Stimulated activated CD8-positive, alpha-beta memory T cell treated with anti-CD3 and anti-CD28 coated beads, Interleukin-7, amount 100 ng/mL, for 4 hours (primary cell): ENCODE measurements around the gene ATPAF1.
"Not testable (repeated sequence)": the region's sequence is repeated elsewhere in the genome, so short reads cannot be mapped to it uniquely, and the experiment has no call there.

Experiments
- DNase-seq, 2 donors: peaks; one replicate each; pipeline ENCODE4 v3.0.0-alpha.2; 2020; ENCODE audit warnings: low read depth in 2 of 2

Gene ATPAF1, protein sequence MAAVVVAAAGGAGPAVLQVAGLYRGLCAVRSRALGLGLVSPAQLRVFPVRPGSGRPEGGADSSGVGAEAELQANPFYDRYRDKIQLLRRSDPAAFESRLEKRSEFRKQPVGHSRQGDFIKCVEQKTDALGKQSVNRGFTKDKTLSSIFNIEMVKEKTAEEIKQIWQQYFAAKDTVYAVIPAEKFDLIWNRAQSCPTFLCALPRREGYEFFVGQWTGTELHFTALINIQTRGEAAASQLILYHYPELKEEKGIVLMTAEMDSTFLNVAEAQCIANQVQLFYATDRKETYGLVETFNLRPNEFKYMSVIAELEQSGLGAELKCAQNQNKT

GRCh38 chr1:46667782-46668760 is at the start of gene ATPAF1:
Gene ATPAF1, minus strand, starts transcription at chr1:46668364. Its CDS starts 42 bp downstream, at chr1:46668322.
- peak; percentile 15 to 44 for DNase-seq

GRCh38 chr1:46717654-46718053 is 49.5 kb upstream of the ATPAF1 start:
- DNase-seq: no peak

DNA sequence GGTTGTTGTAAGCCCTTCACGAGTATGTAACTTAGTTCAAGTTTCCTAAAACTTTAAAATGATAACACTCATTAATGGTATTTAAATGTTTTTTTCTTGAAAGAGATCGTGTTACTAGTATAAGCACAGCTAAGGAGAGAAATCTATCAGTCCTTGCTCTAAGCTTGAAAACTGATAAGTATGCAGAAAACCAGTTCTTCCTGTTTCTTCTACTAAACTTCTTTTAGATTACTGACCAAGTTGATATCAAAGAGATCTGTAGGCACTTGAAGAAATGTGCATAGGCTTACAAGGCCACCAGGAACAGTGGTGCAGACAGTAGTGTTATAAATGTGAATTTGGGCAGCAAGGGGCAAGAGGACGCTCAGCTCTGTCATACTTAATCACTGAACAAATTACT is 46.8 kb upstream of the ATPAF1 start:
- no peak for DNase-seq

DNA sequence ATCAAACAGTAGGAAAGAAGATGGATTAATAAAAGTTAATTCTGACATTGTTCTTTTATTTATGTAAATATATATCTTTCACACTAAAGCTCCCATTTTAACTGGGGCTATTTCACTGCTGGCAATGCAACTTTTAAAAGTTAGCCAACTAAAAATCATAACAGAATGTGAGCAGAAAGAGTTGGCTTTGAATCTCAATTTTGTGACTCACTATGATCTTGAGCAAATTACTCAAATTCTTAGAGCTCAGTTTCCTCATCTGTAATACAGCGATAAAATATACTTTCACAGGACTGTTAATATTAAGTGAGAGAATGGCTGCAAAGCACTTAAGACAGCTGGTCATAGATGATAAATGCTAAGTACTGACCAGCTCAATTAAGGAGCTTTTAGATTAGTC is 40.0 kb upstream of the ATPAF1 start:
- no peak for DNase-seq

- DNase-seq: no peak
Observed at GRCh38 chr1:46705408-46705807, 37.2 kb upstream of the ATPAF1 start.

- no peak for DNase-seq
Observed at GRCh38 chr1:46703927-46704641, 35.9 kb upstream of the ATPAF1 start.

DNA sequence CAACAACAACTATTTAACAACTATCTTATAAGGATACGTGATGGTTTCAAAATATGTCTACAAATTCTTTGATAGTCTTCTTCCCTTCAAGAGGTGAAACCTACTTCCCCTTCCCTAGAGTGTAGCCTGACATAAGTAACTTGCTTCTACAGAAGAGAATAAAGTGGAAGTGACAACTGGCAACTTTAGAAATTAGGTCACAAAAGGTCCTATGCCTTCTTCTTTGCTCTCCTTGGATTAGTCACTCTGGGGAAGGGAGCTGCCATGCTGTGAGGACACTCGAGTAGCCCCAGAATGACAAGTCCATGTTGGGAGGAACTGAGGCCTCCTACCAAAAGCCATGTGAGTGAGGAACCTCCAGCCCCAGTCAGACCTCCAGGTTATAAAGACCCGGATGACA is 31.5 kb upstream of the ATPAF1 start:
- DNase-seq: no peak

DNA sequence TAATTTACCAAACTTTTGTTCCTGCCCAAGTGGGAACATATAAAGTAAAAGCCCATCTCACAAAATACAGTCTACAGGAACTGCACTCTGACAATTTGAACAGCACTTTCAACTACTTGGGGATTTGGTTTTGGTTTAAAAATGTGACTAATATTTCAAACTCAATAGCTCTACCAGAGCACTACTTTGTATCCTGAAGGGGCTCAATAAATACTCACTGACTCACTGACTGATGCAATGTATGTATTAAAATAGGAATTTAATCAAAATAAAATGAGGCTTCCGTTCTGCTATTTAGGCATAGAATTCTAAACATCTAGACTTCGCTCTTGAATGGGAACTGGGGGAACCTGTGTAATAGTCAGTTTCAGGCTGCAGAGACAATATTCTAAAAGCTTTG is 28.9 kb upstream of the ATPAF1 start:
- DNase-seq: no peak

- not testable (repeated sequence) for DNase-seq
Observed at GRCh38 chr1:46694676-46695075, 26.5 kb upstream of the ATPAF1 start.

GRCh38 chr1:46692811-46693770 is 24.9 kb upstream of the ATPAF1 start:
- DNase-seq: no peak

DNA sequence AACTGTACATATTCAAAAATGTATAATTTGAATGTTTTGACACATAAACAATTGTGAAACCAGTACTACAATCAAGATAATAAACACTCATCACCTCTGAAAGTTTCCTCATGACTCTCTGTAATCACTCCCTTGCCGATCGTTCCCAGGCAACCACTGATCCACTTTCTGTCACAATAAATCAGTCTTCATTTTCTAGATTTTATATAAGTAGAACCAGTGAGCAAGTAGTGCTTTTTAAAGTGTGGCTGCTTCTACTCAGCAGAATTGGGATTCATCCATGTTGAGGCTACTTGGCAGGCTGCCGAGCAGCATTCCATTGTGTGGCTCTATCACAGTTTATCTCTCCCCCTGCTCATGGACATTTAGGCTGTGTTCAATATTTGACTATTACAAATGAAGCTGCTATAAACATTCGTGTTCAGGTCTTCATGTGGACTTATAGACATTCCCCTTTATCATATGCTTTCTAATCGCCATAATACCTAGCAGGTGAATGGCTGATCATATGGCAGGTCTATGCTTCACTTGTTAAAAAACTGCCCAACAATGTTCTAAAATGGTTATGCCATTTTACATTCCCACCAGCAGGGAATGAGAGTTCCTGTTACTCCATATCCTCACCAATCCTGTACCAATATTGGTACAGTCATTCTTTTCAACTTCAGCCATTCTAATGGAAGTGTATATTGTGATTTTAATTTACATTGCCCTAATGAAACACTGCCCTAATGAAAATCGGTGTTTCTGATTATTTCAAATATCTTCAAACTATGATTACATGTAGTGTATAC is 24.0 kb upstream of the ATPAF1 start:
- no peak for DNase-seq

GRCh38 chr1:46690931-46691421 is 22.8 kb upstream of the ATPAF1 start:
- DNase-seq: no peak

DNA sequence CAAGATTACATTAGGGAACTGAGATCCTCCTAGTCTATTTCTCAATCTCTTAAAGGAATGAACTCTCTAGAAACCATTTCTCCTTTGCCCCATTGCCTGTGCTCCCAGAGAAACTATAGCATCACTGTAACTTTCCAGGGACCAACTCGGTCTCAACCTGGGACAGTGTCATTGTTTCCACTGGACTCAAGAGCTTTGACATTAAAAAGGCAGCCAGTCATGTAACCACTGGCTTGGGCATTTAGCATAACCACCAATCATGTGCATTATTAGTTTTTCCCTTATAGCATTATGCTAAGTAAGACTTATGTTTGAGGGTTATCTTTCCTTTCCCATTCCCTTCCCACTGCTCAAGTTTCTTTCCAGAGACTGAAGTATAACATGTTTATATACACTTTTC is 21.7 kb upstream of the ATPAF1 start:
- no peak for DNase-seq

DNA sequence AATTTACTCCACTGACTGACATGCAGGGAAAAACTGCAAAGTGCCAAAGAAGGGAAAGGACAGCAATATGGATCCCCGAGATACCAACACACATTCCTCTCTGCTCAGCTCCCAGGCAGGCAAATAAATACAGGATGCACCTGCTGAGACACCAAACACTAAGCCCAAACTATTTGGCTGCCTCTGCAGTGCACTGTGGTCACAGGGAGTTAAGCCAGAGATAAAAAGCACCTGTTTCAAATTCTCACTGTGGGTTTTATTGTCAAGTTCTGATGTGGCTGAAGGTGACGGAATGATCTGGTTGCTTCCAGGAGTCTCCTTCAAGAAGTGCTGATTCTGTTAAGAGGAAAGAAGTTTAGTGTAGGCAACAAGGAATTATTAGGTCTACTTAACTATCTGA is 21.2 kb upstream of the ATPAF1 start:
- DNase-seq: no peak

GRCh38 chr1:46687921-46688509 is 19.9 kb upstream of the ATPAF1 start:
- DNase-seq: no peak

- no peak for DNase-seq
Observed at GRCh38 chr1:46687093-46687659, 19.0 kb upstream of the ATPAF1 start.

DNA sequence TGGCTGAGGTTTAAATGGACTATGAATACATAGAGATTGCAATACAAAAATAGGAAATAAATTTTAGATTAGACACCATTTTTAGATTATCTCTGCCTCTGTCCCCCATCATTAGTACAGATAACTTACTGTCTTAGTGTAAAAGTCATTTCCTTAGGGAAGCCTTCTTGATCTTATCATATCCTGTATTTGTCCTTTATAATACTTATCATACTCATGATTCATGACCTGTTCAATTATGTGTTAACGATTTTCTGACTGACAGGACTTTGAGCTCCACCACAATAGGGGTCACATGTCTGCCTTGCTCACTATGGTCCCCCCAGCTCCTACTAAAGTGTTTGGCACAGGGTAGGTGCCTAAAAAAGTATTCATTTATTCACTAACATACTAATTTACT is 18.1 kb upstream of the ATPAF1 start:
- no peak for DNase-seq

GRCh38 chr1:46684670-46685069 is 16.5 kb upstream of the ATPAF1 start:
- DNase-seq: no peak

DNA sequence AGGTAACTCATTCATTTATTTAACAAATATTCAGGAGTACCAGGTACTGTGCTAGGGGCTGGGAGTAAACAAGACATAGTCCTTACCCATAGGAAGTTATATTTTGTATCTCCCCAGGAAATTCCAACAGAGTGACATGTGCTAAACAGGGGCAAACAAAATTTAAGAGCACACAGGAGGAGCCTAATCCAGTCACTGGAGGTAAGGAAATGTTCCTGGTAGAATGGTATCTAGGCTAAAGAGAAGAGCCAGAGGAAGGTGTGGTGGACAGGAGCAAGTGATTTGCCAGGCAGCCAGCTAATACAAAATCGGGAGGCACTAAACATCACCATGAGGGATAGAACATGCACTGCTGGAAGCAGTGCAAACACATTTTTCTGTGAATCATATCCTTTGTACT is 13.9 kb upstream of the ATPAF1 start:
- DNase-seq: no peak
